Left ventricle myocardium superior (tissue), 1 donor: ENCODE measurements around the gene NLRC4. TPM values are rescaled to one million over a fixed set of nuclear protein-coding genes. Genes with fewer than 3 reads are reported as not detected.
"Not testable (repeated sequence)": the region's sequence is repeated elsewhere in the genome, so short reads cannot be mapped to it uniquely, and the experiment has no call there.

ENCODE experiments used
- ATAC-seq: fragments of 200-7000 bp; cut with Tn5 transposase; one replicate; pipeline ENCODE4 v1.9.1; 2020; ENCODE audit warnings: mild to moderate bottlenecking, moderate library complexity
- DNase-seq: peaks from one replicate; pipeline ENCODE4 v3.0.0-alpha.2; 2020
- intact Hi-C: fragments of 100-400 bp; cut with micrococcal nuclease; formaldehyde crosslinking; loops from one replicate; pipeline ENCODE4 v1.11.0; 2022
- long read RNA-seq: library from polyadenylated mRNA; unstranded; transcript quantifications from one replicate; pipeline ENCODE4 v2.0.0, GENCODE V29; 2021
- total RNA-seq: library from RNA; stranded (reverse); fragmentation: NEBNext Ultra II Directional; extraction: Animal tissue kit (Norgen Biotek cat#: 25700); gene quantifications from one replicate; pipeline ENCODE4 v1.2.1, GENCODE V29; 2021
- donor health status: DM: no; HTN: yes; CAD: no; lungs with severe emphysema.

Gene NLRC4
- 0.82 TPM for total RNA-seq
- long read RNA-seq, result 0 reads

DNA sequence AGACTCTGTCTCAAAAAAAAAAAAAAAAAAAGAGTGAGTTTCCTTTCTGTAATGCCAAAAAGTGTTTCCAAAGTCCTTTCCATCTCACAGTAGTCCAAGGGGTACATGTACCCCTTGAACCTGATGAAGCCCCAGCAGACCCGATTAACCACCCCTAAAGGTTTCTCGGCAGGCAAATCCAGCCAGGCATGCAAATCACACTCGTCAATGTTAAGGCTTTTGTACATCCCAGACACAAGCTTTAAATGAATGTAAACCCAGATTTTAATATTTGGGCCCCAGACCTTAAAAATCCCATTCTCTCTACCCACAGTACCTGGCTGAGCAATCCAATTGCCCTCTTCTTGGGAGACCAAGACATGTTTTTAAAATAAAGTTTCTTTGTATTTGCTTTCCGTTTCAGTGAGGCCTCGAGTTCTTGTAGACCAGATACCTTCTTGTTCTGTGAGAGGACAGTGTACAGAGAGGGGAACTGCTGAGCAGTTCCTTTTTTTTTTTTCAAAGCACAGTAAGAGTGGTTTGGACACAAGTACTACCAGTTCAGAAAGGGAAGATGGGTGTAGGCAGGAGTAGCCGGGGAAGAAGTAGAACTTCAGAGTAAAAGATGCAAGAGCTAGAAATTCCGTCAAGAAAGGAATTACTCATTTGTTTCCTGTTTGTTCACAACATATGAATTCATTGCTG is at the start of gene NLRC4:
TSS of gene NLRC4 (minus strand) at position 465 of the 684 bp plus-strand sequence. CDS start 8,111 bp downstream, outside the sequence.
- peak; percentile 58 for ATAC-seq
- intact Hi-C loops, result no loop called here

GRCh38 chr2:32310577-32310976 is 45.9 kb upstream of the NLRC4 start:
- no peak for ATAC-seq
- intact Hi-C loops, result no loop called here
- no peak for DNase-seq

More for the DNA sequence above, at the start of gene NLRC4:
- DNase-seq, result no peak

DNA sequence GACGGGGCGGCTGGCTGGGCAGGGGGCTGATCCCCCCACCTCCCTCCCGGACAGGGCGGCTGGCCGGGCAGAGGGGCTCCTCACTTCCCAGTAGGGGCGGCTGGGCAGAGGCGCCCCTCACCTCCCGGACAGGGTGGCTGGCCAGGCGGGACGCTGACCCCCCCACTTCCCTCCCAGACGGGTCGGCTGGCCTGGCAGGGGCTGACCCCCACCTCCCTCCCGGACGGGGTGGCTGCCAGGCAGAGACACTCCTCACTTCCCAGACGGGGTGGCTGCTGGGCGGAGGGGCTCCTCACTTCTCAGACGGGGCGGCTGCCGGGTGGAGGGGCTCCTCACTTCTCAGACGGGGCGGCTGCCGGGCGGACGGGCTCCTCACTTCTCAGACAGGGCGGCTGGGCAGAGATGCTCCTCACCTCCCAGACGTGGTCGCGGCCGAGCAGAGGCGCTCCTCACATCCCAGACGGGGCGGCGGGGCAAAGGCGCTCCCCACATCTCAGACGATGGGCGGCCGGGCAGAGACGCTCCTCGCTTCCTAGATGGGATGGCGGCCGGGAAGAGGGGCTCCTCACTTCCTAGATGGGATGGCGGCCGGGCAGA is 29.4 kb upstream of the NLRC4 start:
- ATAC-seq, intact Hi-C loops, DNase-seq: not testable (repeated sequence)

- intact Hi-C loops, DNase-seq, ATAC-seq: not testable (repeated sequence)
Observed at GRCh38 chr2:32293493-32293892, 28.8 kb upstream of the NLRC4 start.

- ATAC-seq, result no peak
- intact Hi-C loops, result no loop called here
- no peak for DNase-seq
Observed at GRCh38 chr2:32291746-32292145, 27.1 kb upstream of the NLRC4 start.

- intact Hi-C loops, result no loop called here
- no peak for DNase-seq
- ATAC-seq, result no peak
Observed at GRCh38 chr2:32290000-32290339, 25.3 kb upstream of the NLRC4 start.

DNA sequence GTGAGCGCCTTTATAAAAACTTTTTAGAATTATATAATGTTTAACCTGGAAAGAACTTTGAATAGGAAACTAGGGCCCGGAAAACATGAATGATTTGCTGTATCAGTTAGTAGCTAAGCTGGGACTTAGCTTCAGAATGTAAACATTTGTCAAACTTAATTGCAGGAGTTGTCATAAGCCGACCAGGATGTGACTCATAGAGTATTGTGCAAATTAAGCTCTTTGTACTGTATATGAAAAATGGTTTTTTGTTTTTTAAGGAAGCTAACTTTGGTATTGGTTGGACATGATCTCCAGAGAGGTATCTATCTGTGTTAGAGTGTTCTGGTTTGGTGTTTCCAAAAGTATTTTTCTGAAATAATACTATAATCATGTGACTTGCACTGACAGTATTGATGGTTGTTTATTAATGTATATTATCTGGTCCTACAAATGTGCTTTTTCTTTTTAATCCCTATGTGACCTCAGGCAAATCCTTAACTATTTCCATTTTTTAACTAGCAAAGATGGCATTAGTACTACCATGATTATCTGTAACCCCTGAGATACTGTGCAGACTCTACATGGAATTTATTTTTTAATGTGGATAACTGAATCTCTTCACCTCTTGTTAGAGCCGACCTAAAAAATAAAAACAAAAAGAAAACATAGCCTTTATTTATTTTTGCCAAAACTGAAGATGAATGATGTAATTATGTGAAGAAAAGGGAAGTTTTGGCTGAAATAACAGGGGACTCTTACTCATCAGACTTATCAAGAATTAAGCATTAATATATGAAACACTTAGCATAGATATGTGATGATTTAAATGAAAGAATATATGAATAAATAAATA is 24.7 kb upstream of the NLRC4 start:
- DNase-seq (no peak), ATAC-seq (peak; percentile 30)
- intact Hi-C loops, result no loop called here

DNA sequence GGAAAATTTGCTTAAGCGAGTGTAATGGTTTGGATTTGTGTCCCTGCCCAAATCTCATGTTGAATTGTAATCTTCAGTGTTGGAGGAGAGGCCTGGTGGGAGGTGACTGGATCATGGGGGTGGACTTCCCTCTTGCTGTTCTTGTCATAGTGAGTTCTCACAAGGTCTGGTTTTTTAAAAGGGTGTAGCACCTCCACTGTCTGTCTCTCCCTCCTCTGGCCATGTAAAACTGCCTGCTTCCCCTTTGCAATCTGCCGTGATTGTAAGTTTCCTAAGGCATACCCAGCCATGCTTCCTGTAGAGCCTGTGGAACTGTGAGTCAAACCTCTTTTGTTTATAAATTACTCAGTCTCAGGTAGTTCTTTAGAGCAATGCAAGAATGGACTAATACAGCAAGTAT is 19.6 kb upstream of the NLRC4 start:
- intact Hi-C loops, result no loop called here

DNA sequence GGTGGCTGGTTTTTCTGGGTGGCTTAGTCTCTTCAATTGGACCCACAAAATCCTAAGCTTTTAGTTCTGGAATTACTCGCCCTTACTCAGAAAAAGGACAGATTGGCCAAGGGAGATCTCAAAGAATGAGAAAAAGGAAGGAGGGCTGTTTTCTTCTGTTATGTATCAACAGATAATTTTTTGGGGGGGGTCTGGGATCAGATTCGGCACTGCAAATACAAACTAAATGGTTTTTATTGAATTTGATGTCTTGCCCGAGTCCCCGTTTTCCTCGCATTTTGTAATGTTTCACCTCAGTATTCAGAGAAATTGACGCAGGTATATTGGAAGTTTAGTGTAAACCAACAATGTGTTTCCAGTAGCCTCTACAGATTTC is 13.8 kb upstream of the NLRC4 start:
- DNase-seq (no peak), ATAC-seq (no peak)
- intact Hi-C loops, result no loop called here

More for the DNA sequence above, 19.6 kb upstream of the NLRC4 start:
- ATAC-seq (peak; percentile 27), DNase-seq (no peak)

- DNase-seq (peak; percentile 90), ATAC-seq (peak; percentile 99)
- intact Hi-C loops, result no loop called here
Observed at GRCh38 chr2:32277674-32278477, 13.2 kb upstream of the NLRC4 start, which contains the start of gene YIPF4. YIPF4 (plus strand) TSS chr2:32277904; CDS start chr2:32278156, 252 bp downstream.

DNA sequence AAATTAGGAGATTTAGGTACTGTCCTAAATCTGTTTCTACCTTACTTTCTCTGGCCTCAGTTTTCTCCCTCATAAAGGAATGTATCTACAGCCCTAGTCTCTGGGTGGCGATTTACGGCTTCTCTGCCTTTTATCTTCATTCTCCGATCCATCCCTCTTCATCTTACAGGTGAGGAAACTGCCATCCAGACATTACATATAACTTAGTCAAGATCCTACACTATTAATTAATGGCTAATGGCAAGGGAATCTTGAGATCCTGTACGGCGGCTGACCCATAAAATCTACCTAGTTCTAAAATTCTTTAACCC is 12.6 kb upstream of the NLRC4 start:
- ATAC-seq, result no peak
- intact Hi-C loops, result no loop called here
- no peak for DNase-seq

- DNase-seq, ATAC-seq, intact Hi-C loops: not testable (repeated sequence)
Observed at GRCh38 chr2:32275790-32276189, 11.1 kb upstream of the NLRC4 start.

GRCh38 chr2:32274289-32274688 is 9.6 kb upstream of the NLRC4 start:
- ATAC-seq (no peak), DNase-seq (no peak)
- intact Hi-C loops, result no loop called here

DNA sequence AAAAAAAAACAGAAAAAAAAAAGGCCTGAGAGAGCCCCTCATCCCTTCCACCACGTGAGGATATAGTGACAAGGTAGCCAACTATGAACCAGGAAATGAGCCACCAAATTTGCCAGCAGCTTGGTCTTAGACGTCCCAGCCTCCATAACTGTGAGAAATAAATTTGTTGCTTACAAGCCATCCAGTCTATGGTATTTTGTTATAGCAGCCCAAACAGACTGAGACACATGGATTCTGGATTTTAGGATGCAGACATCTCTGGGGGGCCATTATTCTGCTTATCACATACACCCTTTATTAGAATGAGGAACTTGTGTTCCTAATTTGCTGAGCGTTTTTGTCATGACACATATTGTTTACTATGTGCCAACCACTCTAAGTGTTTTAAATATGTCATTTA is 7.6 kb upstream of the NLRC4 start:
- intact Hi-C loops, result no loop called here
- DNase-seq (no peak), ATAC-seq (no peak)

- no peak for ATAC-seq
- intact Hi-C loops, result no loop called here
- no peak for DNase-seq
Observed at GRCh38 chr2:32271063-32271462, 6.4 kb upstream of the NLRC4 start.

- DNase-seq (no peak), ATAC-seq (peak; percentile 57)
- intact Hi-C loops, result no loop called here
Observed at GRCh38 chr2:32262105-32262504, 2.6 kb downstream of the NLRC4 start.

- intact Hi-C loops, result no loop called here
- ATAC-seq (no peak), DNase-seq (no peak)
Observed at GRCh38 chr2:32260376-32260775, 4.3 kb downstream of the NLRC4 start.

DNA sequence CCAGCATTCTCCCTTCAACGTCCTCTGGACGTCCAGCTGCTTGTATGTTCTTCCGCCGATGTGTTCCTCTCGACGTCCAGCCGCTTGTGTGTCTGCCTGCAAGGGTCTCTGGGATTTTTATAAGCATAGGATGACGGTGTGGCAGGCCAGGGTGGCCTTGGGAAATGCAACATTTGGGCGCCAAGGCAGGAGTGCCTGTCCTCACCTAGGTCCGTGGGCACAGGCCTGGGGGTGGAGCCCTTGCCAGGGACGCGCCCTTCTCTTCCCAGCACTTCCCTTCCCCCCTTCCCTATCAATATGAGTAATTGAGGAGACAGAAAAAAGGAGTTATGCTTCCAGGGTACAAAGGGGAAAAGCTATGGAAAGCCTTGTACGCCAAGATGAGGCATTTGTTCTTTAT is 6.4 kb downstream of the NLRC4 start:
- DNase-seq (no peak), ATAC-seq (no peak)

GRCh38 chr2:32250290-32250689 is 14.4 kb downstream of the NLRC4 start:
- no peak for DNase-seq
- intact Hi-C loops, result no loop called here
- ATAC-seq, result no peak

More for the DNA sequence above, 6.4 kb downstream of the NLRC4 start:
- intact Hi-C loops, result no loop called here
